NCI-H128 (cell line): Measurements from ENCODE around the gene KRT72.
A peak's percentile ranks its signal among the peaks of the same experiment; 100 is the strongest.
"Not testable (repeated sequence)": the region's sequence is repeated elsewhere in the genome, so short reads cannot be mapped to it uniquely, and the experiment has no call there.

Source experiments
- DNase-seq: peaks from one replicate; lab custom pipeline; 2025; ENCODE audit not compliant: unreplicated experiment; lab: John Stamatoyannopoulos, UW

Gene KRT72

DNA sequence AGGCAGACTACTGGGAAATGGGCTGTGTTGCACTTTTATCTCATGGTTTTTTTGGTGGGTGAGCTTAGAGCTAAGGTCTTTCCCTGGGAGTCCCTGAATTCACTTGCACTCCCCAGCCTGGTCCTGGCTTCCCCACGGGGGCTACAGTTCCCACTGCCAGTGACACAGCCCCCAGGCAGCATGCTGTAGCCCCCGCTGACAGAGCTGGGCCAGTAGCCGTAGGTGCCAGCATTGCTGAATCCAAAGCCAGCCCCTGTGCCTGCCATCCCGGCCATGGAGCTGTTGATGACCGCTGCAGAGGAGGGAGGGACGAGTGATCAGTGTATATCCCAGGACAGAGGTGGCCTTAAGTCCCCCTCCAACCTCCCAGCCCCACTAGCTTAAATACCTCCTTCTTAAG is 6.9 kb upstream of the KRT72 start:
- no peak for DNase-seq

DNA sequence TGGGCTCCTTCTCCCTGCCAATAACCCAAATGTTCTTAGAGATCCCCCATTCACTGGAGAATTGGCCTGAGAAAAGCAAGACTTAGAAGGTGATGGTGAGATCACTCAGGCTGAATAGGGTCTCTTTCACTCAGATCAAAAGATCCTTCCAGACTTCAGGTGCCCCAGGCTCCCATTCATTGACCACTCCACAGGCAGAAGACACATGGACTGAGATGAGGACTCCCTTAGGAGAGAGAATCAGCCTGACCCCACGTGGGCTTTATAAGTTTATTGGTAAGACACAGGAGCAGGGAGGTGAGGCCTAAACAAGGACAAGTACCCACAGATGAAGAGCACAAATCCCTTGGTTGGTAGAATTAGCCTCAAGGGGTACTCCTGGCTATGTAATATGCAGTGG is 6.1 kb upstream of the KRT72 start:
- no peak for DNase-seq

DNA sequence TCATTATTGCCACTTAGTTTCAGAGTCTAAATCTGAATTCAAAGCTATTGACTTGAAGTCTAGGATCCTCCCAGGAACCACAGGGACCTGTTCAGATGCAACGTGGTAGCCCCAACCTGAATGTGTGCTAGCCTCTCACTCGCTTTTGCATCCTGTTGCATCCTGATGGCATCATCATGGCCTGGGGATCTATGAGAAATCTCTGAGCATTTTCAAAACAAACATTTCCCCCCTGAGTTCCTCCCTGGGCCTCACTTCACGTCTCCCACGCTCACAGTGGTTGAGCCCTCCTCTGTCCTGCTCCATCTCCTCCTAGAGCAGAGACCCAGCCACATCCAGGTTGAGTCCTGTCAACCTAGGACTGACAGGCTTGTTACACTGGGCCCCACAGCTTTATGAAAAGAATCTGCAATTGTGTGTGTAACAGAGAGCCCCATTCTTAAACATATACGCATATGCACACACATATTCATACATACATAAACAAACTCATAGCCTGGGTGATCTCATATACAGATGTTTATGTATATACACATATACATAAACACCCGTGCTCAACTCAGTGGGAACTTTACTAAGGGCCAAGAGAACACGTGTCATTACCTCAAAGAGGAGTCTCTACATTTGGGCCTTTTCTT is 5.4 kb upstream of the KRT72 start:
- DNase-seq, result no peak

DNA sequence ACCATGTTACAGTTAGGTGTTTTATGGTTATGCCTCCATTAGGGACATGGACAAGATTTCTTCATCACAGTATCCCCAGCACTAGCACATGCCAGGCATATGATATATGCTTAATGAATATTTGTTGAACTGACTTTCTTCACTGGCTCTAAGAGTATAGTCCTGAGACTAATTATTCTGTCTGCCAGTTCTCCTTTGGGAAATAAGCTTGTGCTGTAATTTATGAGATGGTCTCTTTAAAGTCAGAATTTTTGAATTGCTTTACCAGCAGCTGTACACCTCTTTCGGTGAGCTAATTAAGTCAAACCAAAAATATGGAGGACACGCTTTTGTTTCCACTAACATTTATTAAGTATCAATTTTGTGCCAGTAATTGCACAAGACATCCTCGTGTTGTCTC is 4.8 kb upstream of the KRT72 start:
- no peak for DNase-seq

DNA sequence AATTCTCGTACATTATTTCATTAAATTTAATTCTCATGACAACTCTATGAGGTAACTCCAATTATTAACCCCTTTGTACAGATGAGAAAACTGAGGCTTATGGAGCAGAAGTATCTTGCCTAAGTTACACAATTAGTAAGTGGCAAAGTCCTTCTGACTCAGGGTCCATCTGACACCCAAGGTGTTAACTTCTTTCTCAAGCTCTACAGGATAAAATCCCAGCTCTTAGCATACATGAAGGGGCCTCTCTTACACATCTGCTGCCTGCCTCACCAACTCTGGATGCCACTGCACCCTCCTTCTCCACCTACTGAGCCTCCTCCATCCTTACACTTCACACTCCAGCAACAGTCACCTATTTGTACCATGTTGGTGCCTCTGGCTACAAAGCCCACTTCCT is 4.3 kb upstream of the KRT72 start:
- DNase-seq, result no peak

DNA sequence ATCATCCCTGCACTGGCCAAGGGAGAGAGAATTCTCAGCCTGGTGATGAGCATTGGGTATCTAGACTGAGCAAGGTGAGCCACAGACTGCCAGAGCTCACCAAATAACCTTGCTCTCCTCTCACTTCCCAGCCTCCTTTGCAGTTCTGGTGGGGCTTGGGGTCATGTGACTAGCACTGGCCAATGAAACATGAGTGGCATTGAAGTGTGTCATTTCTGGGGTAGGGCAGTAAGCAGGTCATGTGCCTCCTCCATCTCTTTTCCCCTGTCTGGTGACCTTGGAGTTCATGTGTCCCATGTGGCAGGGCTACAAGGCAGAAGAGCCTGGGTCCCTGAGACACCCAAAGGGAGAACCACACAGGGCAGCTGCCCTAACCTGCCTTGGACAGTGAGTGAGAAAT is 3.6 kb upstream of the KRT72 start:
- no peak for DNase-seq

DNA sequence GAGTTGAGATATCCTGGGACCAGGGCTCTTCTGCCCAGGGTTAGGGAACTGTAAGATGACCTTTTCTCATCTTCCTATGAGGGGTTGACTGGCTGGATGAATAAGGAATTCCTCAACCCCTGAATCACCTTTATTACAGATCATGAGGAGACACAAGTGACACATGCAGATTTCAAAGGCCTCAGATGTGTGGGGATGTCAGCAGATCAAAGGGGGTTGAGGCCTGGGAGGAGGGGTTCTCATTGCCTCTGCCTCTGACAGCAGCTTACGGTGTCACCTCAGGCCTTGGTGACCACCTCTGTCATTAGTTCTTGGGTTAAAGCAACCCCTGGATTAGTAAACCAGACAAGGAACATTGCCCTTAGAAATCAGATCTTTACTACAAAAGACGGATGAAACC is 2.1 kb upstream of the KRT72 start:
- no peak for DNase-seq

DNA sequence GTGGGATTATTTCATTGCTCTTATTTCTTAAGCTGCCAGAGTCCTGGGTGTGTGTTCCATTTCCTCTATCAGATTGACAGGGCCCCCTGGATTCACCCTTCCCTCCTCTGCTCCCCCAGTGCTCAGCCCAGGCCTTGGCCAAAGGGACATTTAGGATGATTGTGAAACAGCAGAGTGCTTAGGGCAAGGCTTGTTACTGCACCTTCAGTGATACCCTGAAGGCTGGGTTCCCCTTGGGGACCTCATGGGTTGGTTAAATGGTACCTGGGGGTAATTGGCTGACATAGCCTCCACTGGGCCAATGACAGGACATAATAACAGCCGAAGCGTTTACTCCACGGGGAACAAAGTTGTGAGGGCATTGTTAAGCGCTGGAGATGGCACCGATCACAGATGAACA is 1.3 kb upstream of the KRT72 start:
- DNase-seq, result no peak

DNA sequence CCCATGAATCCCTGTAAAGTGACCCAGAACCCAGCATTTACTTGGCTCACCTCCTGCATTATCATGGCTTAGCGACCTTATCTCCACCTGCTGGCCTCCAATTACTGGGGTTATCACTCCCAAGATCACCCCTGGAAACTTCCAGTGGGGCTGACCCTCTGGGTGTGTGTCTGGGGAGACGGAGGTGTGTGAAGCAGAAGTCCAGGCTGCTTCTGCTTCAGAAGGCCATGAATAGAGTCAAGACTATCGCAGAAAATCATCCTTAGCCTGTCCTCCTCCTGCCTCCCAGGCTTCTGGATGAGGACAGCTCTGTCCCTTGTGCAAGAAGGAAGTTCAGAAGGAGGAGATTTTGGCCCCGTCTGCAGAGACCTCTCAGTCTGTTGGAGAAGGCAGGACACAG is 408 bp upstream of the KRT72 start:
- no peak for DNase-seq

DNA sequence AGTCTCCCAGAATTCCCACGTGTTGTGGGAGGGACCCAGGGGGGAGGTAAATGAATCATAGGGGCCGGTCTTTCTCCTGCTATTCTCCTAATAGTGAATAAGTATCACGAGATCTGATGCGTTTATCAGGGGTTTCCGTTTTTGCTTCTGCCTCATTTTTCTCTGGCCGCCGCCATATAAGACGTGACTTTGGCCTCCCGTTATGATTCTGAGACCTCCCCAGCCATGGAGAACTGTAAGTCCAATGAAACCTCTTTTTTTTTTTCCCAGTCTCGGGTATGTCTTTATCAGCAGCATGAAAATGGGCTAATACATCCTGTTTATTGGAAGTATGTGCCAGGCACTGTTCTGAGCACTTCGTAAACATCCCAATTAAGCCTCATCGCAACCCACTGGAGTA is 788 bp downstream of the KRT72 start:
- no peak for DNase-seq

DNA sequence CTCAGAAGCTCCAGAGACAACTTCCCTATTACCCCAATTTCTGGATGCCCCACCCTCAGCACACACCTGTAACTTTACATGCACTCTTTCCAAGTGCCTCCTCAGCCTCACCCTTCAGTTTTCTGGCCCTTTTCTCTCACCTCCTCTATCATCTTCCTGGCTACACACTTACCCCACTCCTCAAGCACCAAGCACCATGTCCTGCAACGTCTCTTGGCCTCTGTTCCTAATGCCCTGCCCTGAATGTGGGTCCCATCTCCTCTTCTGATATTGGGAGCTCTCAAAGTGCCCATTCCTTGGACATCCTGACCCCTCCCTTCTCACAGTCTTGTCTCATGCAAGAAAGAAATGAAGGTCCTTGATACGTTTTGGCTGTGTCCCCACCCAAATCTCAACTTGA is 1.2 kb downstream of the KRT72 start:
- DNase-seq, result no peak

DNA sequence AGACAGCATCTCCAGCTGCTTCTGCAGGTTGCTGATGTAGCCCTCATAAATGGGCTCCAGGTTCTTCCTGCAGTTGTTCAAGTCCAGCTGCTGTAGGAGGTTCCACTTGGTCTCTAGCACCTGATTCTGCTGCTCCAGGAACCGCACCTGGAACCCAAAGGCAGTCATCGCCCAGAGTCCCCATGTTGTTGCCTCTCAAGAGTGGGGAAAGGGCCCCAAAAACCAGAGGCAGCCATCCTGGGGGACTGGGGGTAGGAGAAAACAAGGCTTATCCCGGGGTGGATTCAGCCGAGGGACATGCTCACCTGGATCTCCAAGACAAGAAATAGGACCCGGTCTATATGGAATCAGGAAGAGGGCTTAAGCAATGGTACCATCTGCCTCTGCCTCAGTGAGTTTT is 2.3 kb downstream of the KRT72 start:
- no peak for DNase-seq

DNA sequence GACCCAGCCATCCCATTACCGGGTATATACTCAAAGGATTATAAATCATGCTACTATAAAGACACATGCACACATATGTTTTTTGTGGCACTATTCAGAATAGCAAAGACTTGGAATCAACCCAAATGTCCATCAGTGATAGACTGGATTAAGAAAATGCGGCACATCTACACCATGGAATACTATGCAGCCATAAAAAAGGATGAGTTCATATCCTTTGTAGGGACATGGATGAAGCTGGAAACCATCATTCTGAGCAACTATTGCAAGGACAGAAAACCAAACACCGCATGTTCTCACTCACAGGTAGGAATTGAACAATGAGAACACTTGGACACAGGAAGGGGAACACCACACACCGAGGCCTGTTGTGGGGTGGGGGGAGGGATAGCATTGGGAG is 7.0 kb downstream of the KRT72 start:
- DNase-seq, result not testable (repeated sequence)

DNA sequence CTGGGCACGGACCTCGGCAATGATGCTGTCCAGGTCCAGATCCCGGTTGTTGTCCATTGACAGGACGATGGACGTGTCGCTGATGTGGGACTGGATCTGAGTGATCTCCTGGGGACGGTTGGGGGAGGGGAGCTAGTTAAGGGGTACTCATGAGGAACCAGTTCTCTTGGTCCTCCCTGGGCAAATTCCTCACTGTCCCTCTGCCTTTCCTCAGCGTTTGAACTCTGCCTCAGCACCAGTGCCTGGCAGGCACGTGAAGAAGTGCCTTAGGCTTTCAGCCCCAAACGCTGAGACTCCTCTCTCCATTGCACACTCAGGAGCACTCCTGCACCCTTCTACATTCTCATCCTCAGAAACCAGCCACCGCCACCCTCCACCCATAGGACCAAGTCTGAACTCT is 9.7 kb downstream of the KRT72 start:
- no peak for DNase-seq

DNA sequence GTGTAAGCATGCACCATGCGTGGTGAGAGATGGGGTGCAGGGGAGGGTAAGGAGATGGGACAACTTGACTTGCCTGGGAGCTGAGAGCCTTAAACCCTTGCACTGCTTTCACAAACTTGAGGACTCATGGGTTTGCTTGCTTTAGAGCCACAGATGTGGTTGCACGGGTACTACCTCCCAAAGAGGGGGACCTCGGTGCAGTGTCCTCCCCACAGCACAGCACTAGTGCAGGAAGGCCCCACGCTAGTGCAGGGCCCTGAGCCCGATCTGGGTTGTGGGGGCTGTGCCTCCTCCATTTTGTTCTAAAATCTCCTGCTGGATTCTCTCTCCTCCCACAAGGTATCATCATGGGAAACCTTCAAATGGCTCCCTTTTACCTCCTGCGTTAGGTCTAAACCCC is 11.2 kb downstream of the KRT72 start:
- no peak for DNase-seq

DNA sequence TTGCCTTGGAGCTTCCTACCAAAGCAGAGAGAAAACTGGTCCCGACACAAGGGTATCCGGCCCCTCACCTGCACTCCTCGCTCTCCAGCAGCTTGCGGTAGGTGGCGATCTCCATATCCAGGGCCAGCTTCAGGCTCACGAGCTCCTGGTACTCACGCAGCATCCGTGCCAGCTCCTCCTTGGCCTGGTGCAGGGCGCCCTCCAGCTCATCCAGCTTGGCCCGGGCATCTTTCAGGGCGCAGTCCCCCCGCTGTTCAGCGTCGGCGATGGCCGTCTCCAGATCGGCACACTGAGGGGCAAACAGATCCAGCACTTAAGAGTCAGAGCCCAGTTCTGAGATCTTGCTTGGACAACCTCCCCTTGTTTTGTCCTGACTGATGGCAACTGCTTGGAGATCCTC is 13.7 kb downstream of the KRT72 start:
- DNase-seq, result no peak

DNA sequence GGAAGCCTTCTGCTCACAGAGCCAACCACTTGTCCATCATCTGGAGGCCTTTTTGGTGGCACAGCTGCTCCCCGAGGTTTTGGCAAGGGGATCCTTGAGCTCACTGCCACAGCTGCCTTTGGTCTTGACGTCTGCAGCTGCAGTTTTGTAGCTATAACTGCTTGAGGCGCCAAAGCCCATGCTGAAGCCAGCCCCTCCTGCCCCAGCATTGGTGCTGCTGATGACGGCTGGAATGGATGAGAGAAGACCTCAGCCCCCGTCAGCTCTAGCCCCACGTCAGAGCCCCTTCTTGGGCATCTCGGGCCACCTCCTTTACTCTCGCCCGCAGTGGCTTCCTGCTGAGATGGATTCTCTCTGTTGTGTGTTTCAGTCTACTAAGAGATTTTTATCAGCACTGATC is 15.3 kb downstream of the KRT72 start:
- no peak for DNase-seq

DNA sequence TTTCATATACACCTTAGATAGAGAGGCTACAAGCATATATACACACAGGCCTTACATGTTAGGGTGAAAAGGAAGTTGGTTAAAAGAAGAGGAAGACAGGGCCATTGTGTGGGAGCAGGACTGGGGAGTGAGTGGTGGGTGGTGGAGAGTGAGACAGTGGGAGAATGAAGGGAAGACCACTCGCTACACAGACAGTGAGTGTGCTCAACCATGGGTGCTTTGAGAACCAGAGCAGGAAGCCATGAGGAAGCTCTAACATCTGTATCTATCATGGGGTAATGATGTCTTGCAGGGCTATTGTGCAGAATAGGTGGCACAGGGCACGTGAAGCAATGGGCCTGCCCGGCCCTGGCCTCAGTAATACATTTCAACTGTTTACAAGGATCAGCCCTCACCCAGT is 16.2 kb downstream of the KRT72 start:
- DNase-seq, result no peak

DNA sequence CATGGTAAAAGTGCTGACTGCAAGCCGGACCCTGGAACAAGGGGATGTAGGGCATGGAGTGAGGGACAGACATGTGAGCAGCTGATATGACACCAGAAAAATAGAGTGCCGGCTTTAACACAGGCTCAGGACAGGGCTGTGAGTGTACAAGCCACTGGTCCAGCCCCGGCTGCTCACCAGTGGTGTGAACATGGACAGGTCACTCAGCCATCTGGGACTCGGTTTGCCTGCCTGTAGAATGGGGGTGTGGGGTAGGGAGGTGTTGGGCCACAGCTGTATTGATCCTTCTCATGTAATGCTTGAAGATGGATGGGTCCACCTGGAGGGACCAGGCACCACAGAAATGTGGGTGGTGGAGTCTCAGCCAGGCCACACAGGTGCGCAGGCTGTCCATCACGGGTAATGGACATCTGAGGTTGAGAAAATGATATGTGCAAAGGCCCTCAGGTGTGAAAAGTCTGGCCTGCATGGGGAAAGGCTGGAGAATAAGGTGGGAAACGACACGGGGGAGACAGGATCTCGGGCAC is 17.0 kb downstream of the KRT72 start:
- DNase-seq, result no peak

DNA sequence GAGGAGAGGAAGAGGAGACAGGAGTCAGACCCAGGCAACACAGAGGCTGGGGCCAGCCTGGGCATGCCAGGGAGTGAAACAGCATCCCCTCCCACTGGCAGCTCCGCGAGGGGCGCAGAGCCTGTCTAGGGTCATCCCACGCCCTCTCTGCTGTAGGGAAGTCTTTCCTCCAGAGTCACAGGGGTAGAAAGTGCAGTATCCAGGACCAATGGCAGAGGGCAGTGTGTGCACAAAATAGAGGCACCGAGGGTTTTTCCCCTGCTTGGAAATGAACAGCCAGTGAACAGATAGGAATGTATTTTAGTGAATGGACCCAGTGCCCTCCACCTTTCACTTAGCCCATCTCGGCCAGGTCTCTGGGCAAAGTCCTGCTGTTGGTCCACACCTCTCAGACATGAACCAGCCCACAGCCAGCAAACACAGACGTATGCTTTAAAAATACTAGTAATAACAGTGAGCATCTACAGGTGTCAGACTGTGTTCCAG is 18.2 kb downstream of the KRT72 start:
- peak; percentile 39 for DNase-seq

DNA sequence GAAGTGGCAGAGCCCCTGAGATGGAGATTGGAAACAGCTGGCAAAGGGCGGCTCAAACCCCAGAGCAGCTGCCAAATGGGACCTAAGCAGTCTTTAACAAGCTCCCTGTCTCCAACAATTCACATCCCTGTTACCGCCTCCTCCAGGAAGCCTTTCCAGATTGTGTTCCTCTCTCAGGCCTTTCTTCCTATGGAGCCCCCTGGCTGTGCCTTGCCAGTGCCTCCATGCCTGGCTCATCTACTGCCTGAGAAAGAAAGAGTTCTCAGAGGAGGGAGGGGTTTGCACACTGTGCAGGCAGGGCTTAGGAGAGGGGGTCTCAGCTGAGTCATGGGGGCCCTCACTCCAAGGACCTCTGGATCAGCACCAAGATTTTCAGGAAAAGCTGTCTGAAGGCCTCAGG is 18.8 kb downstream of the KRT72 start:
- DNase-seq, result no peak

DNA sequence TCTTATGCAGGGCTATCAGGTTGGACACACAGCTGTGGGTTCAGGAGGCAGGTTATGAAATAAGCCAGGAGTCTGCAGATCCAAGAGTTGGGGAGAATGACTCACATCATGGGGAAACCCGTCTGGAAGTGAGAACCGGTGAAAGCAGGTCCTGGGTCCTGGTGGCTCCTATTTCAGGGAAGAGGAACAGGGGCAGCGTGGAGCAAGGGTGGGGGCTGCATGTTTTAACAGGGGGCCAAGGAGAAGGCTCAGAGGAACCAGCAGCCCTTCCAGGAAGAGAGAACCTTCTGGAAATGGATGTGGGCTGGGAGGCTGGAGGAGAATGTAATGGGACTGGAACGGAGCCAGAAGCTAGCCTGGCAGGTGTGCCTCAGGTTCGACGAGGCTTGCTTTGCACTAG is 19.8 kb downstream of the KRT72 start:
- no peak for DNase-seq

DNA sequence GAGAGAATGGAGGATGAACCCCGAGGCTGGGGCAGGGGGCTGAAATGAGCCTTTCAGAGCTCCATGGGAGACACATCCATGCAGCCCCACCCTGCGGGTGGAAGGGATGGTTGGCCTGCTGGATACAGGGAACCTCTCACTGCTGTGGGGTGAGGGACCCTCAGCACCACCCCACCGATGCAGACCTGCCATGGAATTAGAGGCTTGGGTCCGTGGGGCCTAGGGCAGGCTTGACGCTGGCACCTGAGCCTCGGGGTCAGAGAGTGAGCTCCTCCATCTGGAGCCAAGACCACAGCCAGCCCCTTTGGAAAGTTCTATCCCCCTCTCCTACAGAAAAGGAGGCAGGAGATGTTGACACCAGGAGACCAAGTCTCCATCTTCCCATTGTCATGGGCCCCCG is 20.2 kb downstream of the KRT72 start:
- DNase-seq, result no peak
